HG02852 (cell line): ENCODE data around the gene SLC7A7.
"Not testable (repeated sequence)": the region's sequence is repeated elsewhere in the genome, so short reads cannot be mapped to it uniquely, and the experiment has no call there.

Experiments
- ATAC-seq: cut with Tn5 transposase; IDR thresholded peaks from one replicate; pipeline ENCODE4 v1.9.1; 2021; ENCODE audit warnings: mild to moderate bottlenecking, moderate library complexity; ENCODE audit not compliant: unreplicated experiment

The SLC7A7 gene

GRCh38 chr14:22822016-22822570 is 6.9 kb upstream of the SLC7A7 start:
- ATAC-seq, result no peak

GRCh38 chr14:22821193-22822015 is 6.2 kb upstream of the SLC7A7 start:
- ATAC-seq, result no peak

GRCh38 chr14:22820731-22821130 is 5.5 kb upstream of the SLC7A7 start:
- no peak for ATAC-seq

- ATAC-seq, result peak; percentile 43
Observed at GRCh38 chr14:22819151-22819988, 4.1 kb upstream of the SLC7A7 start.

- no peak for ATAC-seq
Observed at GRCh38 chr14:22814373-22814772, 862 bp downstream of the SLC7A7 start.

GRCh38 chr14:22813145-22813544 is 2.1 kb downstream of the SLC7A7 start:
- no peak for ATAC-seq

GRCh38 chr14:22812744-22813143 is 2.5 kb downstream of the SLC7A7 start:
- ATAC-seq, result no peak

- no peak for ATAC-seq
Observed at GRCh38 chr14:22811722-22812121, 3.5 kb downstream of the SLC7A7 start.

GRCh38 chr14:22808388-22809209 is 6.6 kb downstream of the SLC7A7 start:
- no peak for ATAC-seq

GRCh38 chr14:22807432-22808087 is 7.7 kb downstream of the SLC7A7 start:
- no peak for ATAC-seq

GRCh38 chr14:22805235-22805634 is 10.0 kb downstream of the SLC7A7 start:
- ATAC-seq, result not testable (repeated sequence)

GRCh38 chr14:22803687-22803974 is 11.6 kb downstream of the SLC7A7 start:
- peak; percentile 58 for ATAC-seq

GRCh38 chr14:22802860-22803686 is 12.2 kb downstream of the SLC7A7 start:
- peak; percentile 65 for ATAC-seq

- ATAC-seq, result no peak
Observed at GRCh38 chr14:22801716-22802115, 13.5 kb downstream of the SLC7A7 start.

GRCh38 chr14:22800346-22800745 is 14.9 kb downstream of the SLC7A7 start:
- no peak for ATAC-seq

- ATAC-seq, result no peak
Observed at GRCh38 chr14:22798528-22798927, 16.7 kb downstream of the SLC7A7 start.

GRCh38 chr14:22797017-22797917 is 18.0 kb downstream of the SLC7A7 start:
- ATAC-seq, result no peak

- ATAC-seq, result peak; percentile 50
Observed at GRCh38 chr14:22796087-22796707, 19.0 kb downstream of the SLC7A7 start.
